ENCODE data around the gene AADACL3. TPM values are rescaled to one million over a fixed set of nuclear protein-coding genes. Genes with fewer than 3 reads are reported as not detected.

The AADACL3 gene
- polyA plus RNA-seq, 1 donor from 2014 or later: not detected

GRCh38 chr1:12762766-12763165 lies 46.9 kb downstream of the AADACL3 start:
- Histone ChIP-seq H3F3A (ENCODE audit: insufficient read depth, low read length, poor library complexity, severe bottlenecking) (no peaks in the 10 kb centered on the region), H3K9ac (ENCODE audit: low read length) (no peak overlapping the region), H3K27me3 (ENCODE audit: insufficient read depth, low read depth, low read length) (no peaks in the 10 kb centered on the region), H3K4me3 (ENCODE audit: low read length) (no peak overlapping the region), H3K4me2 (ENCODE audit: low read length) (no peak overlapping the region), H3K9me2 (ENCODE audit: insufficient read depth, low read length) (no peaks in the 10 kb centered on the region), H3K36me3 (ENCODE audit: insufficient read depth, low read length) (no peaks in the 10 kb centered on the region), H3K79me2 (replicated peaks; ENCODE audit: insufficient read depth, low read length) (no peaks in the 10 kb centered on the region), H4K20me1 (ENCODE audit: insufficient read depth) (no peaks in the 10 kb centered on the region), H3K27ac (ENCODE audit: low read length) (no peak overlapping the region), H2AFZ (ENCODE audit: low read depth, low read length) (no peak overlapping the region), H3K9me3 (ENCODE audit: low read length) (no peaks in the 10 kb centered on the region)
- TF ChIP-seq EZH2 (IDR thresholded peaks at IDR 0.05; ENCODE audit: borderline replicate concordance, insufficient read depth, low read length, poor library complexity, severe bottlenecking) (no peak), RAD21 (conservative IDR thresholded peaks at IDR 0.05) (no peak), SMC3 (conservative IDR thresholded peaks at IDR 0.05; ENCODE audit: poor library complexity) (no peak), MXI1 (conservative IDR thresholded peaks at IDR 0.05; ENCODE audit: poor library complexity, severe bottlenecking) (no peak), CTCF (IDR thresholded peaks at IDR 0.05; ENCODE audit: poor library complexity, severe bottlenecking) (no peak), REST (IDR thresholded peaks at IDR 0.05; ENCODE audit: borderline replicate concordance) (no peak), POLR2AphosphoS5 (IDR thresholded peaks at IDR 0.05) (no peak), TAF1 (IDR thresholded peaks at IDR 0.05; ENCODE audit: low read depth) (no peak), EP300 (conservative IDR thresholded peaks at IDR 0.05; ENCODE audit: poor library complexity, severe bottlenecking) (no peak)

DNA sequence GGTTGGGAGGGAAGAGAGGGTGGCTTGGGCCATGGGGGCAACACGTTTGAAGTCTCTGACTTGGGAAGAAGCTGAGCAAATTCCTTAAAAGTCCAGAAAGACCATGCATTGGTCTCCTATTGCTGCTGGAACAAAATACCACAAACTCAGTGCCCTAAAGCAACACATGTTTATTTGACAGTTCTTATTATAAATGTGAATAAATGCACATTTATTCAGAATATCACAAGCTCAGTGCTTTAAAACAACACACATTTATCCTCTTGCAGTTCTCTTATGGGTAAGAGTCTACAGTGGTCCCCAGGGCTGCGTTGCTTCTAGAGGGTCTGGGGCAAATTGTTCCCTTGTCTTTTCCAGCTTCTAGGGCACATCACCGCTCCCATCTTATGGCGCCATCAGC lies 47.6 kb downstream of the AADACL3 start:
- H3K36me3 ChIP-seq (ENCODE audit: insufficient read depth, low read length): no peaks in the 10 kb centered on the region
- no peak for TF ChIP-seq RAD21 (conservative IDR thresholded peaks at IDR 0.05)
- H3F3A ChIP-seq (ENCODE audit: insufficient read depth, low read length, poor library complexity, severe bottlenecking): no peaks in the 10 kb centered on the region

DNA sequence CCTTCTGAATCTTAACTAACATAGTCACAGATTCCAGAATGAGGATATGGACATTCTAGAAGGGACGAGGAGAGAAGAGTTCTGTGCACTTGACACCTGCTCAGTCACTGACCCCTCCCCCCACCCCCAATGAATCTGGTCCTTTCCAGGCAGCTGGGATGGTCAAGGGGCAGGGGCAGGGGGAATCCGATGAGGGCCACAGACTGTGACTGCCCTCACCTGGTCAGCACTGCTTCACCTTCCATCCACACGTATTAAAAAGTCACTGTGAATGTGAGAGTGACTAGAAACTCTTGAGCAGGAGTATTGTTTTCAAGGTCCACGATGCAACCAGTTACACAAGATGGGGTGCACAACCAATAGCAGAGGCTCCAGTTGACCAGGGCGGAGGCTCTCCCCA lies 48.1 kb downstream of the AADACL3 start:
- Histone ChIP-seq H3K9ac (ENCODE audit: low read length) (no peak overlapping the region), H2AFZ (ENCODE audit: low read depth, low read length) (no peak overlapping the region), H3K27ac (ENCODE audit: low read length) (no peak overlapping the region), H3K9me2 (ENCODE audit: insufficient read depth, low read length) (no peaks in the 10 kb centered on the region), H3F3A (ENCODE audit: insufficient read depth, low read length, poor library complexity, severe bottlenecking) (no peaks in the 10 kb centered on the region), H3K4me3 (ENCODE audit: low read length) (no peak overlapping the region), H4K20me1 (ENCODE audit: insufficient read depth) (no peaks in the 10 kb centered on the region), H3K27me3 (ENCODE audit: insufficient read depth, low read depth, low read length) (no peaks in the 10 kb centered on the region), H3K9me3 (ENCODE audit: low read length) (no peaks in the 10 kb centered on the region), H3K36me3 (ENCODE audit: insufficient read depth, low read length) (no peaks in the 10 kb centered on the region), H3K79me2 (replicated peaks; ENCODE audit: insufficient read depth, low read length) (no peaks in the 10 kb centered on the region), H3K4me2 (ENCODE audit: low read length) (no peak overlapping the region)
- no peak for TF ChIP-seq MXI1 (conservative IDR thresholded peaks at IDR 0.05; ENCODE audit: poor library complexity, severe bottlenecking)
- no peak for TF ChIP-seq TAF1 (IDR thresholded peaks at IDR 0.05; ENCODE audit: low read depth)
- no peak for TF ChIP-seq EP300 (conservative IDR thresholded peaks at IDR 0.05; ENCODE audit: poor library complexity, severe bottlenecking)
- no peak for TF ChIP-seq EZH2 (IDR thresholded peaks at IDR 0.05; ENCODE audit: borderline replicate concordance, insufficient read depth, low read length, poor library complexity, severe bottlenecking)
- no peak for TF ChIP-seq CTCF (IDR thresholded peaks at IDR 0.05; ENCODE audit: poor library complexity, severe bottlenecking)

More for the DNA sequence above, 47.6 kb downstream of the AADACL3 start:
- no peaks in the 10 kb centered on the region for H3K27me3 ChIP-seq (ENCODE audit: insufficient read depth, low read depth, low read length)
- no peak overlapping the region for H2AFZ ChIP-seq (ENCODE audit: low read depth, low read length)
- H3K4me3 ChIP-seq (ENCODE audit: low read length): no peak overlapping the region
- H3K9me2 ChIP-seq (ENCODE audit: insufficient read depth, low read length): no peaks in the 10 kb centered on the region
- no peaks in the 10 kb centered on the region for H3K79me2 ChIP-seq (replicated peaks; ENCODE audit: insufficient read depth, low read length)
- no peaks in the 10 kb centered on the region for H4K20me1 ChIP-seq (ENCODE audit: insufficient read depth)
- no peak overlapping the region for H3K27ac ChIP-seq (ENCODE audit: low read length)
- no peak overlapping the region for H3K9ac ChIP-seq (ENCODE audit: low read length)
- H3K9me3 ChIP-seq (ENCODE audit: low read length): no peaks in the 10 kb centered on the region
- no peak overlapping the region for H3K4me2 ChIP-seq (ENCODE audit: low read length)
